ENCODE results near the gene NEMP2.
A peak's percentile ranks its signal among the peaks of the same experiment; 100 is the strongest.

The NEMP2 gene

DNA sequence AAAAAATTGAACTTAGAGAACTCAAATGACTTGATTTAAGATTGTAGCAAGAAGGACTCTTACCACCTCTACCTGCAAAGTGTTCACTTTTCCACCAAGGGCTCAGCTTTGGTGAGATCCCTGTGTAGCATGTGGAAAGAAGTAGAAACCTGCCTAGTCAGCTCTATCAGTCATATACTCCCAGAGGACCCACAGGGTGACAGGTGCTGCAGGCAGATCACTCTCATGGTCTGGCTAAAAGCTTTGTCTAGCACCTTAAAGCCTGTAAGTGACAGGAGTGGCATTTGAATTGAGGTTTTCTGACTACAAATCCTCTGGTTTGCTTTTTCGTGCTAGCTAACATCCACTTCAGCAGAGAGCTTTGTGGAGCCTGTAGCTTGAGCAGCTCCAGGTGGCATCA is 18.7 kb upstream of the NEMP2 start:
- no peak for DNase-seq

DNA sequence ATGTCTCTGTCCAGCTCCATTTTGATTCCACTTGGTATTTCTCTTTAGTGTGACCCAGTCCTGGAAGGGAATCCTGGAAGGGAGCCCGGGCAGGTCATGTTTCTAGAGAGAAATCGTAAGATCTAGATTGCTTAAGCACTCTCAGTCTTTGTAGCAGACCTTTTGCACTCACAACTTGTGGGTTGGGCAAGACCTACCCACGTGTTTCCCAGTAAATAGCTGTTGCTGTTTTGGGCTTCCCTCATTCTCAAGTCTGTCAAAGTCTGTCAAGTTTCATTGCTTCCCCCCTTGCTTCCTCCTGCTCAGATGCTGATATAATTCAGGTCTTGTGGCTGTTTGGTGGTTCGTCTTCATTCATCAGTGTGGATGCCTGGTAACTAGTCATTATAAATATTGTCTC is 17.4 kb upstream of the NEMP2 start:
- no peak for DNase-seq

DNA sequence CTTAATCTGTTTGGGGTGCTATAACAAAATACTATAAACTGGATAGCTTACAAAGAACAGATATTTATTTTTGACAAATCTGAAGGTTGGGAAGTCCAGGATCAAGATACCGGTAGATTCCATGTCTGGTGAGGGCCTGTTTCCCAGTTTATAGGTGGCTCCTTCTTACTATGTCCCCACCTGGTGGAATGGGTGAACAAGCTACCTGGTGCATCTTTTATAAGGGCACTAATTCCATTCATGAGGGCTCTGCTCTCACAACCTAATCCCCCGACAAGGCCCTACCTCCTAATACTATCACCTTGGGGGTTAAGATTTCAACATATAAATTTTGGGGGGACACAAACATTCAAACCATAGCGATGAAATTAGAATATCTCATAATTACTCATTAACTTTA is 15.6 kb upstream of the NEMP2 start:
- no peak for DNase-seq

DNA sequence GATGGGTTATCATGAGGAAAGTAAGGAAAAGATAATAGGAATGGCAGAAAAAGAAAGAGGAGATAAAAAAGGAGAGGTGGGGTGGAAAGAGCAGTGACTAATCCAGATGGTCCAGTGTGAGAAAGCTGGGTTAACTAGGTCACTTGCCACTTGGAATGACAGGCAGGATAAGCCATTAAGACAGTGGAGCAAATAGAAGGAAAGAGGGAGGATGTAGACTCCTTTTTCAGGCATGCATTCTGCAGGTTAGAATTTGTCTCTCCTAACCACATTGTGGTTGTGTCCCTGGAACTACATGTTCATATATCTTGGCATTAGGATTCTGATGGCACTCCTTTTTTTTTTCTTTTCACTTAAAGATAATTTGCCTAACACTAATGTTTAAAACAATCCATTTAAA is 13.4 kb upstream of the NEMP2 start:
- no peak for DNase-seq

DNA sequence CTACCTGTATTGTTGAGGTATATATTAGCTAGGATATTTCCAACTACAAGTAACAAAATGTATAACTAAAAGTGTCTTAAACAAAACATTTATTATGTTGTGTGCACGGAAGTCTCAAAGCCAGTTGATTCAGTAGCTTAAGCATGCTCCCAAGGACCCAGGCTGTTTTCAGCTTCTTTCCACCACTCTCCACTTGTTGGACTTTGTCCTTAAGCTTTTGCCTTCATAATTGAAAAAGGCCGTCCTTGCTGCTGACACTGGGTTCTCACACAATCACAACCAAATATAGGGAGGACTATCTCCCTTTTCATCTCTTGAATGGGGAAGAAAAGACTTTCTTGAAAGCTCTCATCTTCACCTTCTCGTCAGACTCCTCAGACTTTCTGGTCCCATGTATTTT is 12.2 kb upstream of the NEMP2 start:
- DNase-seq, result no peak

DNA sequence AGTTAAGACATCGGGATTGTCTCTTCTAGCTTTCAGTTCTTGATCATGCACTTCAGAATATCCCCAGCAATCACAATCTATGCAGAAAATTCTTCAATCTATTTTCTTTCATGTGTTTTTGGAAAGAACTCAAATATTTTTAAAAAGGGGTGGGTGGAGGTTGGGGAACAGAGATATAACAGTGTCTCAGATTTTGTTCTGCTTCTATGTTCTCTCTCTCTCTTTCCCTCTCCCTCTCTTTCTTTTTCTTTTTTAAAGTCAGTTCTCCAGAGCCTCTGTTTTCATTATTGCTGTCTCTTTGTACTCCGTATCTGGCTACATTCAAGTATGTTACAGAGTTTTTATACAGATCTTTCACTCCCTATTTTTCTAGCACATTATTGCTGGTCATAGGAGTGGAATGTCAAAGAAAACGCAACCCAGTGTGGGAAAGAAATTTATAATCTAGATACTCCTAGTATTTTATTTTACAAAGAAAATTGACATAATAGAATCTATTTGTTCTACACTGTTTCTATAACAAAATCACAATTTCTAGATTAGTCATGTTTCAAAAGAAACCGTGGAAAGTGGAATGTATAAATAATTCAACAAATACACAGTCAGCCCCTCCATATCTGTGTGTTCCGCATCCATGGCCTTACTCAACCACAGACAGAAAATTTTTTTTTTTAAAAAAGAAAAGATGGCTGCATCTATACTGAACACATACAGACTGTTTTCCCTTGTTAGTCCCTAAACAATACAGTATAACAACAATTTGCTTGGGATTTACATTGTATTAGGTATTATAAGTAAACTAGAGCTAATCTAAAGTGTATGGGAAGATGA is 11.2 kb upstream of the NEMP2 start:
- no peak for DNase-seq

DNA sequence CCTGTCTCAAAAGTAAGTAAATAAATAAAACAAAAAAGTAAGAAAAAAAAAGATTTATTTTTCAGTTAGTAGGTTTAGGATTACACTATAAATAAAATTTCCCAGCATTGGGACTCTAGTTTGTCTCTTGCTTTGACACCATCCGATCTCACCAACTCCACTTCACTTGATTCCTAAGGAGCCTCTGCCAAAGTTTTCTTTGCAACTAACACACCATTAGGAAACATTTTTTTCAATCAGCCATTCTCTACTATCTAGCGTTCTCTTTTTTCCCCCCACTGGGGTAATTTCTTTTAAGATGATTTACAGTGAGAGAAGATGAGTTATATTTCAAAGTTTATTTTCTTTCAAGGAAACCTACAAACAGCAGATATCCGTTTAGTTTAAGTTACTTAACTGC is 10.6 kb upstream of the NEMP2 start:
- no peak for DNase-seq

DNA sequence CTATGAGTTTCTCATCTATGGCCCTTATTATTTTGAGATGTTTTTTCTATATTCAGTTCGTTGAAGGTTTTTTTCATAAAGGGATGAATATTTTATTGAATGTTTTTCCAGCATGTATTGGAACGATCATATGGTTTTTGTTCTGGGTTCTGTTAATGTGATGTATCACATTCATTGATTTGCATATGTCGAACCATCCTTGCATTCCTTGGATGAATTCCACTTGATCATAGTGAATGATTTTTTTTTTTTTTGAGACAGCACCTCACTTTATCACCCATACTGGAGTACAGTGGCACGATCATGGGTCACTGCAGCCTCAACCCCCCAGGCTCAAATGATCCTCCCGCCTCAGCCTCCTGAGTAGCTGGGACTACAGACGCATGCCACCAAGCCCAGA is 5.5 kb upstream of the NEMP2 start:
- peak; percentile 22 for DNase-seq

DNA sequence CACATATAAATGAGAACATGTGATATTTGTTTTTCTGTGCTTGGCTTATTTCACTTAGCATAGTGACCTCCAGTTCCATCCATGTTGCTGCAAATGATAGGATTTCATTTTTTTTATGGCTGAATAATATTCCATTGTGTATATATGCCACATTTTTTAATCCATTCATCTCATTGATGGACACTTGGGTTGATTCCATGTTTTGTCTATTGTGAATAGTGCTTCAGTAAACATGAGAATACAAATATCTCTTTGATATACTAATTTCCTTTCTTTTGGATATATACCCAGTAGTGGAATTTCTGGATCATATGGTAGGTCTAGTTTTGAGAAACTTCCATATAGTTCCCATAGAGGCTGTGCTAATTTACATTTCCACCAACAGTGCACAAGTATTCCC is 3.7 kb upstream of the NEMP2 start:
- DNase-seq, result no peak

DNA sequence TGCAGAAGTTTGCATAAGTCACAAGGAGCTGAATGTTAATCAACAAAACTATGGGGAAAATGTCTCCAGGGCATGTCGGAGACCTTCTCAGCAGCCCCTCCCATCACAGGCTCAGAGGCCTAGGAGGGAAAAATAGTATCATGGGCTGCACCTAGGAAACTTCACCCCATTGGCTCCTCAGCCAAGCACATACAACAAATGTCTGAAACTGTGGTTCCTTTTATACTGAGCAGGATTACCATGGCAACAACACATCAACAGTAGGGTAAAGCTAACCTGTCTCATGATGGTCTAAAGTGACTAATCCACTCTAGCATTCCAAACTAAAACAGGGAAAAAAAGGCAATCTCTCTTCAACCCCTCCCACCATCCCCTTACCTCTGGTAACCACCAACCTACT is 3.2 kb upstream of the NEMP2 start:
- peak; percentile 17 for DNase-seq

DNA sequence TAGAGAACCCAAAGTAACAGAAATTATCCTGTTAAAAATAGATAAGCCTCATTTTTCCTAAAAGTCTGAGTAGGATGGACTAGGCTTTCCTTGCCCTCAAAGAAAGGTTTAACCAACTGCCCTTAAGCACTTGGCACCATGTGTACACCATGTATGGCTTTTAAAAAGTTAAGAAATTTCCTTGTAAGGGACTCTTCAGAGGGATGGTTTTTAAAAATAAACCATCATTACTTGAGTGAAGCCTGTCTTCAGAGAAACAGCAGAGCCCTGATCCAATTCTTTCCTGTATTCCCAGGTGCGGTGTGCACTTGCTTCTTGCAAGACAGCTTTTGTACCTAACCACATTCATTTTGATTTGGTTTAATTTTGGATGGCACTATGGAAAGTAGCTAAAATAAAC is 1.1 kb upstream of the NEMP2 start:
- peak; percentile 42 for DNase-seq

DNA sequence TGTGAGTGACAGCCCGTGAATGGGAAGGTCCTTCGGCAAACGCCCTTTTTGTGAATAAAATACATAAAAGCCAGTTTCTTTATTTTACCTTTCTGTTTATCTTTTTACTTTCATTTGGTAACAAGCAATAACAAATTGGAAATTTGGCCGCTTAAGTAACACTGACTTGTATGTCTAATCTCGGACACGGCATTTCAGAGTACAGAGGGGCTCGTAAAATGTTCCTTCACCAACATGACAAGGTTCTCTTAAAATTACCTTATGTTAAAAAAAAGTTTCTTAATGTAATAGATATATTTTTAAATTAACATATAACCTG is 558 bp upstream of the NEMP2 start:
- no peak for DNase-seq

DNA sequence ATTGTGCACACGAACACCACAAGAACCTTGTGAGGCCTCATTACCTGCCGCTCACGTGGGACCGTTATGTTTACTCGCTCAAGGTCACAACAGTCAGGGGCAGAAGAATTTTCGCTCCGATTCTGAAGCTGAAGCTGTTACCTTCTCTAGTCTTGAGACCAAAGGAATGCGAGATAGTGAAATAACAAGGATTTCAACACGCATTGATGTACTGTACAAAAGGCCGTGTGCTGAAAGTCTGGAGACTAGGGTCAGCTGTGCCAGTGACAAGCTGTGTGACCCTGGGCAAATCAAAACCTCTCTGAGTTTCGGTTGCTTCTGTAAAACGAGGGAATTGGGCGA is 583 bp downstream of the NEMP2 start:
- no peak for DNase-seq

DNA sequence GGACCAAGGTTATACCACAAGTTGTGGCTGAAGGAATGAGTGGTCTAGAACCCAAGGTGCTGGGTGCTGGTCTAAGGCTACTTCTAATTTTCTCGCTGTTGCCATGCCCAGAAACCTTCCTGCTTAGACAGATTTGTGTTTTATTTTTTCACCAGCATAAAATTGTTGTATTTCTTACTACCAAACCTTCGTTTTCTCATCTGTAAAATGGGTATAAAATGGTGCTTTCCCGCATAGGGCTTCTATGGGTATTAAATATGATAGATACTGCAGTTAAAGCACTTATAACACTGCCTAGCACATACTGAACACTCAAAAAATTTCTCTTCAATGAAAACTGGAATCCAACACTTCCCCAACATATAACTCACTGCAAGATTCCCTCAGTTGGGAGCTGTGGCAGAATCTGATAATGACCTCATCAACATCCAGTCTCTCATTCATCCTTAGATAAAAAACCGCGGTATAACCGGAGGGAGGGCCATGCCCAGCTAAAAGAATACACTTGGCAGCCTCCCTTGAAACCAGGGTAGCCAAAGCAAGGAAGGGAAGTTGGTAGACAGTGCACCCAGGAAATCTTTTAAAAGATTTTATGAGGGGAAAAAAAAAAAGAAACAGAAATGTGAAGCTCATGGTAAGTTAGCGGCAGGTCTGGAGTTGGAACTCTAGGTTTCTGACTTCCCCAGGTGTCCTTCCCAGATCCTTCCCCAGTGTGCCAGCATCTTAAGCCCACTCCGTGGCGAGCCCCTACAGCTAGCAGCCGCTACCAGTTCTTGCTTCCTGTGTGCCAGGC is 1.2 kb downstream of the NEMP2 start:
- peak; percentile 55 for DNase-seq

DNA sequence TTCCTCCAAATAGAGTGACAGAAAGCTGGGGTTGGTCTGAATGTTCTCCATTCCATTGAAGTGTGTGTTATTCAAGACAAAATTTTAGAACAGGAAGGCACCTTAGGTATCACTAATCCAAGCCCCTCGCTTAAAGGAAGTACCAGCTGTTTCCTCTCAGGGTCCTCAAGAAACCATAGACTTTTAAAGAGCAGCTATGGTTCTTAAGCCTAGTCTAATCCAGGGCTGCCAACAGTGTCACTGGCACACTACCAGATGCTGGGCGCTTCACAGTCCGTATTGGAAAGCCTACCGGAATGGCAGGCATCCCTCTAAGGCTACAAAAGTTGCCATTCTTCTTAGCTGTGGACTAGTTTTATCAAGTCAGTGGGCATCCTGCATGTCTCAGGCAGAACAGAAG is 1.9 kb downstream of the NEMP2 start:
- peak; percentile 14 for DNase-seq

DNA sequence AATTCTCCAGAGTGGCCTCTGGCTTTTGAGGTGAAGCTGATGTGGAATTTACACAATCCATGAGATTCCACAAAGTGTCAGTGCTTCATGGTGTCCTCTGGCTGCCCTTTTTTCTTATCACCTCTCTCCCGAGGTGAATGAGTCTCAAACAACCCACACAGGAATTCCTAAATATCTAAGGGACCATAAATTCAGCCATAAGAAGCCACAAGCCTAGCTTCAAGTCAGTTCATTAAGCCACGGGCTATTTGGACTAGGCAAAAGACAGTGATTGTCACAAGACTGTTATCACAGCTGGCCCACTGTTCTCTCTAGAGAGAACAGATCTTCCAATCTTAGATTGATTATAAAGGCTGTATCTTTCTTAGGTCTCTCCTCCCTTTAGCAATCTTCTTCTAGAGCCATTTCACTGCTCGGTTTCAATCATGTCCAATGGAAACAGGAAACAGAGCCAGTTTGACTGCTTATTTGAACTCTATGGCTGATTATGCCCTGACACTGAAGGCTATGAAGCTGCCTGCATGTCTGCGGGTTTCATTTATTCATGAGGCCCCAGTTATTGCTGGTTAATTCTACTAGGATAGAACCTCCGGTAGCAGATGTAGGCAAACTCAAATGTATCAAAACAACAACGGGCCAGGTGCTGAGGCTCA is 4.1 kb downstream of the NEMP2 start:
- peak; percentile 27 for DNase-seq

DNA sequence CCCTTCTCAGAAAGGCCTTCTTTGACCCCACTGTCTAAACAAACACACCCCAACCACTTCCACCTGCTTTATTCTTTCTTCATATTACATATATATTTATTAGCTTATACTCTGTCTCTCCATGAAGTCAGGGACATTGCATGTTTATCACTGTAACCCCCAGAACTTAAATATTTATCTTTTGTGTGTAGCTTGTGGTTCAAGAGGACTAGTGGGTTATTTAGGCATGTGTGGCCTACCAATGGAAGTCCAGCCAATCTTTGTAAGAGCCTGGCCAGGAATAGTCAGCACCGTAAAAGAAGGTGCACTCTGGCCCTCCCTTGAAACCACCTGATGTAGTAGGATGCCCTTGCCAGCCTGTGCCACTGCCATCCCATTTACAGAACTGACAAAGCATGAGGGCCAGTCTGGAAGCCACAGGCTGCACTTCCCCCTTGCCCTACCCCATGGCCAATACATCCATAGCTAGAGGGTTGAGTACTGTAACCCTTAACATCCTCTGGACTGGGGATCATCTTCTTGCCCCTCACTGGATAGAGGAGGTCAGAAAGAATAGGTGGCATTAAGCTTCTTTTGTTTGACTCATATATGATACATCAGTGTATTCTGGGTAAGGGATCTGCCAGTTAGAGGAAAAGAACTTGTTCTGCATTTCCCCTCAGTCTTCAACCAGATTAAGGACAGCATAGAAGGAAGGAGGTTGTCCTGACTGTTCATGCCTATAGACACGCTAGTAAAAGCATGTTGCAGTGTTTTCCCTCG is 4.9 kb downstream of the NEMP2 start:
- no peak for DNase-seq

DNA sequence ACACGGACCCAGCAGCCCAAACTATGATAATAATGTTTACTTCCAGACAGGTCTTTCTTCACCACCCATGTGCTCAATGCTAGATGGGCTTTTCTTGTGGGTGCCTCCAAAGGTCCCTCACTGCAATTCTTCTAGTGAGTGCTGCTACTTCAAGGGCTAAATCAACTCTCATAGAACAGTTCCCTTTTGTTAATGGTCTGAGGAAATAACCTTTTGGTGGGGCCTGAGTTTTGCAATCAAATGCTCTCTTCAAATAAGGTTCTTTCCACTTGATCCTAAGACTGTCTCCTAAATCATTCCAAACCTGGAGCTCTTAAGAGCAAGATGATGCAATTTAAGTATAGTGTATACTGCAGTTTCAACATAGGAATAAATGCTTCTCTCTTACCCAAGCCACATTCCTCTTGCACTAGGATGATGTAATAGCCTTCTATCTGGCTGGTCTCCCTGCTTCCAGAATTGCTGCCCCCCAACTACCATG is 6.0 kb downstream of the NEMP2 start:
- no peak for DNase-seq

DNA sequence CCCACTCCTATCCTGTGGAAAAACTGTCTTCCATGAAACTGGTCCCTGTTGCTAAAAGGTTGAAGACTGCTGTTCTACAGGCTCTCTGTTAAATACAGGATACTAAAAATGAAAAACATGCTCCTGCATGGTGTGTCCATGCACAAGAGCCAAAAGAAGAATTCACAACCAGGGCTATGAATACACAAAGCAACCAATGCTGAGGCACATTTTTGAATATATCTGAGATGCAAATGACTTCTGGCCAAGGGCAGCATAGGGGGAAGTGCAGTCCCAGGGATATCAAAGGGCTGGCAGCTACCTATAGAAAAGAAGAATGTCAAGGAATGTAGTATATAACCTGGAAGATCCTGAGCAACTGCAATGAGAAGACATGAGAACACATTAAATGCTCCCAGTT is 6.6 kb downstream of the NEMP2 start:
- no peak for DNase-seq

DNA sequence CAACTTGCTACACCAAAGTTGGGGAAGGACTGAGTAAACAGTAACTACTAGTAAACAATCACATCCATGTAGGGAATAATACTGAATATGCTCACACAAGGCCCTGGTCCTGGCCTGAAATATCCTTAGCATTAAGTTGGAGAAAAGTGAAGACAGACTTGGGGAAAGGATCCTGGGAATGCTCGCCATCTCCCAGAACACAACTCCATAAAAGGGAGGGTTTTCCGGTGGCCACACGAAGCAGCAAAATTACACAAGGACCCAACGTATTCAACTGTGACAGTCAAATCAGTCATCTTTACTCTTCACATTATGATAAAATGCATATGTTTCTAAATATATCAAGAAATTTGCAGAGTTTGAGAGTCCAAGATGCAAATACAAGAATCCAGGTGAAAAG is 7.3 kb downstream of the NEMP2 start:
- DNase-seq, result no peak

DNA sequence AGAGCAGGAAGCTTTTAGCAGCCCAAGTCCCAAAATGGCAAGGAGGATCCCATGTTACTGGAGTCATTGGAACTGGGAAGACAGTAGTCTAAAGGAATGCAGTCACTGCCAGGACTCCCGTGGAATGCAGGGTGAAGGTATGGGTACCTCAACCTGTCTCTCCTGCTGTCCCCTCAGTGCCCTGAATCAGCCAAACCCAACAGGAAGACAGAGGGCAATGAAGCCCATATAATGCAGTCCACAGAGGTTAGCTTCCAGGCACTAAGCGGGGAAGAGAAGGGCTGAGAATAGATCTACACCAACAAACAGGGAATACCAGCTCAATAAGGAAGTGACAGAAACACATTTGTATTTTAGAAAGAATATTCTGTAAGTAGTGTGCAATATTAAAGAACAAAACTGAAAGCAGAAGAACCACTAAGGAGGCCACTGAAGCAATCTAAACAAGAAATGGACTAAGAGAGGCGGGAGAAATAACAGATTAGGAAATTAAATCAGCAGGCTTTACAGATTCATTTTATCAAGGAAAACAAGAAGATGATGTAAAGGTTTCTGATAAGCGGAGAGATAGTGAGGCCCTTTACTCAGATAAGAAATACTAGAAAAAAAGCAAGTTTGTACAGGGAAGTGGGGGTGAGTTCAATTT is 8.3 kb downstream of the NEMP2 start:
- DNase-seq, result no peak

DNA sequence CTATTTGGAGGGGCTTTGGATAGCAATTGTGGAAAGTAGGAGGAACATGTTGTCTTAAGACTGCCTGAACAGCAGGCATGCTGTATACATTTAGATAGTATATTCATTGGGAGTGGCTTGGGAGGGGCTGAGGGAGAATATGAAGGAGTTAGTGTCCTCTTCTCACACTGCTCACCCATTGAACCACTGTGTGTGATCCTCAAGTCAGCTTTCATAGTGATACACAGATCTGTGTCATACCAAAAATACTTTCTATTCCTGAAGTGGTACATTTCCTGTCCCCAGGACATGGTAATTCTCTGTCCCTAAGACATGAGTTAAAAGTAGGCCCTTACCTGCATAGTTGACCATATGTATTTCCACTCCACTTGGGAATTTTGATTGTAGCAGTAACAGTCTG is 9.6 kb downstream of the NEMP2 start:
- no peak for DNase-seq

Data from hematopoietic multipotent progenitor cell treated with erythropoietin and hydrocortisone succinate and interleukin-3 and kit ligand, for 8 days (in vitro differentiated cells).